ENCODE results near the gene SLC33A1.

SLC33A1 gene

GRCh38 chr3:155790272-155790925, 63.8 kb downstream of the SLC33A1 start:
- ATAC-seq, result no peak
- no peak for DNase-seq

GRCh38 chr3:155785662-155786295, 68.4 kb downstream of the SLC33A1 start:
- ATAC-seq (no peak), DNase-seq (no peak)

DNA sequence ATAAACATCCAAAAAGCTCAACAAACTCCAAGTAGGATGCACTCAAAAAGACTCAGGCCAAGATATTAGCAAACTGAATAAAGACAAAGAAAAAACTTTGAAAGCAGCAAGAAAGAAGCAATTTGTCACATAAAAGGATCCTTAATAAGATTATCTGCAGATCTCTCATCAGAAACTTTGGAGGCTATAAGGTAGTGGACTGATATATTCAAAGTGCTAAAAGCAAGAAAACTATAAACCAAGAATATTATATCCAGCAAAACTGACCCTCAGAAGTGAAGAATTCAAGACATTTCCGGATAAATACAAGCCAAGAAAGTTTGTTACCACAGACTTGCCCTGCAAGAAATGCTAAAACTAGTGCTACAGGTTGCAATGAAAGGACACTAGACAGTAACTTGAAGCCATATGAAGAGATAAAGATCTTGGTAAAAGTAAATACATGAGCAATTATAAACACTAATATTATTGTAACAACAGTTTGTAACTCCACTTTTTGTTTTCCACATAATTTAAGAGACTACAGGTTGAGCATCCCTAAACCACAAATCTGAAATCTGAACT, 71.8 kb downstream of the SLC33A1 start:
- no peak for ATAC-seq
- no peak for DNase-seq

GRCh38 chr3:155780291-155780690, 73.9 kb downstream of the SLC33A1 start:
- ATAC-seq, result no peak
- DNase-seq, result no peak

GRCh38 chr3:155778462-155778861, 75.8 kb downstream of the SLC33A1 start:
- ATAC-seq (no peak), DNase-seq (no peak)

- DNase-seq, result no peak
- no peak for ATAC-seq
Observed at GRCh38 chr3:155772801-155773200, 81.4 kb downstream of the SLC33A1 start.

GRCh38 chr3:155771126-155771525, 83.1 kb downstream of the SLC33A1 start:
- DNase-seq (no peak), ATAC-seq (no peak)
